Measurements from ENCODE around the gene KCNJ11.

Gene KCNJ11

GRCh38 chr11:17408026-17408425 lies 19.6 kb upstream of the KCNJ11 start:
- DNase-seq: no peak

GRCh38 chr11:17407575-17407974 lies 19.1 kb upstream of the KCNJ11 start:
- DNase-seq: no peak

DNA sequence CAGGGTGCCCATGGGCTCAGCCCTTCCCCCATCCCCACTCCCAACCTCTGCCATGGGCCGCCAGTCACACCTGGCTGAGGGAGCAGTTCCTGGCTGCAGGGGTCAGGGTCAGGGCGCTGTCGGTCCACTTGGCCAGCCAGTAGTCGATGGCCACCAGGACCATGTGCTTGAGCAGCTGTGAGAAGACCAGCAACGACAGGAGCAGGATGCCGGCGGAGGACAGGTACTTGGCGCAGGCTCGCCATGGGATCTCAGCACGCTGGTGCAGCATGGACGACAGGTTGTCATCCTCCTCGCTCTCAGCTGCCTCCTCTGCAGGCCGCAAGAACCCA lies 18.3 kb upstream of the KCNJ11 start:
- DNase-seq: no peak

GRCh38 chr11:17406082-17406817 lies 17.8 kb upstream of the KCNJ11 start:
- no peak for DNase-seq

- DNase-seq: no peak
Observed at GRCh38 chr11:17405232-17406005, 17.0 kb upstream of the KCNJ11 start.

DNA sequence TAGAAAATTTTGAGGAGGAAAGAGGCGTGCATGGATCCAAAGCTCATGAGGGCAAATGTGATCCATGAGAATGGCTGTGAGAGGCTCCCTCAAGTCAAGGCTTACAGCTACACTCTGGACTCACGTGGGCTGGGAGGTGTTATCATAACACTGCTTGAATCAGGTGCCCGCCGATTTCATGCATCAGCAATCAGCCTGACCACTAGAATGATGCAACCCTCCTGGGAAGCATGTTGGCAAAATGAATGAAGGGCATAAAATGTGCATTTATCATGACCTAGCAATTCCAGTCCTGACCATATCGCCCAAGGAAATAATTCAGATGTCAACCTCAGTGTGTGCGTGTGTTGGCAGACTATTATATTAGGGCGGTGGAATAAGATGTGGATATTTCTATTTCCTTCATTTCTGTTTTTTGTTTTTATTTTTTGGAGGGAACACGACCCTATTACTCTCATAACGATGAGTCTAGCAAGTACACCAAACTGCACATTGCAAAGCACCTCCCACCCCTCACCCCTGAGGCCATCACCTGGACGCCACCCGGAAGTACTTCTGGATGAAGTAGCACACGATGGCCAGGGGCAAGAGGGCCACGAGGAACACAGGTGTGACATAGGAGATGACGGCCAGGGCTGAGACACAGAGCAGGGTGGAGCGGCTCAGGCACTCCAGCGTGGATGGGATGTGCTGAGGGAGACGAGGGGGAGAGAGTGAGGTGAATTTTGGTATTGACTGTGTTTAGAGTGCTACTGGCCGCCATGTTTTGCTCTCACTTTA lies 15.7 kb upstream of the KCNJ11 start:
- no peak for DNase-seq

DNA sequence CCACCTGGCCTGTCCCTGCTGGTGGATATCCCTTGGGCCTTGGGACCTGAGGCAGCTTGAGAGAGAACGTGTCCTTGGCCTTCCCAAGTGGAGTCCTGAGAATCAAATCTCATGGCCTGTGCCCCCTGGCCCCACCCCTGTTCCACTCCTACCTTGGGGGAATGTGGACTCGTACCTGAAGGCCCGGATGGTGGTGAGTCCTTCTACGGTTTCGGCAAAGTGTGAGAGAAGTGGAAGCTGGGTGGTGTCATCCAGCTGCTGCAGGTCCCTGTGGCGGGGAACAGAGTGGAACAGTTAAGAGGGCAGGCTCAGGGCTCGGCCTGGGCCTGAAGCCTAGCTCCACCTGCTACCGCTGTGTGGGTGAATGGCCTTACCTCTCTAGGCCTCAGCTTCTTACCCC lies 14.0 kb upstream of the KCNJ11 start:
- DNase-seq: no peak

DNA sequence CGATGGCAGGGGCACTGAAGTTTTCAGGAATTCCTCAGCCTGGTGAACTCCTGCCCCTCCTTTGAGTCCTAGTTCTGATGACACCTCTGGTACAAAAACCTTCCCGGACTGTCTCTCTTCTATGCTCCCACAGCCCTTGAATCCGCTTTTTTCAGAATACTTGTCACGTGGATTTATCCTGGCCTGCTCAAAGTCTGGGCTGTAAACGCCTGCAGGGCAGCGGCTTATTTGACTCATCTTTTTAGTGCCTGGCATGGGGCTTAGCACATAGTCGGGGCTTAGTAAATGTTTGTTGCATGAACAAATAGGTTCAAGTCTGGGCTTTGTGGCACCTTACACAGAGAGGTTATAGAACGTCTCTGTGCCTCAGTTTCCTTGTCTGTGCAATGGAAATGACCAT lies 13.4 kb upstream of the KCNJ11 start:
- DNase-seq: no peak

DNA sequence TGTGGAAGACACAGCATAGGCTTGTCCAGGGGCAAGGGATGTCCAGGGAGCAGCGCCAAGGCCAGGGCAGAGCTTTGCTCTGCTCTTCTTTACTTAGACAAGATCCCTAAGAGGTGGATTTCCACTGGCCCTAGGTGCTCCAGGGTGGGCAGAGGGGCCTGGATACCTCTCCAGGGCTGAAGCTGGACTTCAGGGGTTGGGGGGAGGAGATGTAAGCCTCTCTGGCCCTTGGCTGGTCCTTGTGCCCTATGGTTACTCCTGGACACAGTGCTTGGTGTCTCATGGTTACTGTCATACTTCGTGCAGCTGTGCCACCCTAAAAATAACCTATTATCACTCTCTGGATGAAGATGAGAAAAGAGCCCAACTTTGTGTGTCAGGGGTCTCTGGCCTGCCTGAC lies 12.9 kb upstream of the KCNJ11 start:
- no peak for DNase-seq

DNA sequence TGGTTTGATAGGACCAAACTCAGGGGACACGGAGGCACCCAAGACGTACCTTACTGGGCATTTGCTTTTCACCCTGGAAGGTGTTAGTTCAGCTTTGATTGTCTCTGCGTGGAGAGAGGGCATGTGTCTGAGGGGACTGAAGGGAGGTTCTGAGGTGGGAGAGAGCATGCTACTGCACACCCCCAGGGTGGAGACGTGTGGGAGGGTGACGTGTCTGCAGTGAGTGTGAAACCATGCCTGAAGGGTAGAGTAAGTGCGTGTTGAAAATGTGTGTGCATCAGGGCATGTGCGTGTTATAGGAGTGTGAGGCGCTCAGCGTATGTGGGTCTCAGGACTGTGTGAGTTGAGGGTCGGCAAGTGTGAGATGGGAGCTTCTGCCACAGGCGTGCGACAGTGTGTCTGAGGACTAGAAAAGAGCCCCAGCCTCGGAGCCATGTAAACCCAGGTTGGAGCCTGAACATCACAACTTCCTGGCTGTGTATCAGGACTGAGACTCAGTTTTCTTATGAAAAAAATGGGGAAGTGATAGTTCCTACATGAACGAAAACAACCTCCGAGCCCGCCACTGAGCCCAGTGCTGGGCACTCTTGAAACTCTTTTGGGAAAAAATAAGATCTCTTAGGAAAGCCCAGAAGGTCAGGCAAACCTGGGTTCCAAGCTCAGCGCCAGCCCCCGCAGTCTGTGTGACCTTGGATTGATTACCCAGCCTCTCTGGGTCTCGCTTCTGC lies 11.8 kb upstream of the KCNJ11 start:
- DNase-seq: no peak

DNA sequence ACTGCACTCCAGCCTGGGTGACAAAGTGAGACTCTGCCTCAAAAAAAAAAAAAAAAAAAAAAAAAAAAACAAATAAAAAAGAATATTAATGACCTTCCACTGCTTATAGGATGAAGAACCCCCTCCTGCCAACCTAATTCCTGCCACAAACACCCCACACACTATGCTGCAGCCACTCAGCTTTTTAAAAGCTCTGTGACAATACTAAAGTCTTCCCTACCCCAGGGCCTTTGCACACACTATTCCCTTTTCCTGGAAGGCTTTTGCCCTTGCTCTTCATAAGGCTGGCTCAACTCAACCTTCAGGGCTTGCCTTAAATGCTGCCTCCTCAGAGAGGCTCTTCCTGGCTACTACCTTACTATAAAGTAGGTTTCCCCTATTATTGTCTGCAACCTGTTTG lies 10.8 kb upstream of the KCNJ11 start:
- DNase-seq: no peak

DNA sequence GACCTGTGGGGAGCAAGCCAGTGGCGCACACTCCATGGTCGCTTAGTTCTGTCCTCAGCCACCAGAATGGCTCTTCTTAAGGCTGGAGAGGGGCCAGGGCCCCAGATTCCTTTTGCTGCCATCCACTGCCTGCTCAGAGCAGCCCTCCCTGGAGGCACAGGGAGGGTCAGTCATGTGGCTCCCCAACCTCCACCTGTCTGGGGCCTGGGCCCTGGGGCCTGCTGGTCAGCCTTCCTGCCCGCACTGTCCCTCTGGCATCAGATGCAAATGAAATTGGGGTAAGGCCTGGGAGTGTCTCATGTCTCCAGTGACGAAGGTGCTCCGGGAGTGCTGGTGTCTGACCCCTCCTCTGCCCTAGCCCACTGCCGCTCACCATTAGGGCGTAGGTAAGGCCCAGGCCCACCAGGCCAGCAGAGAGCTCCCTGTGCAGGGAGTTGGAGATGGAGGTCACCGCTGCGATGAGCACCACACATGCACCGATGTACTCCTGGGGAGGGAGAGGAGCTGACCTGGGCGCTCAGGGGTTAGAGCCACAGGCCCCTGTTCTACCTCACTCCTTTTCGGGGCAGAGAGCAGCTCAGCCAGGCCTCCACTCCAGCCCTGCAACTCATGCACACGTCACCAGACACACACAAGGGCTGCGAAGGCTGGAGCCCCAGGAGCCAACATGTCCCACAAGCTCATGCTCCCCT lies 9.0 kb upstream of the KCNJ11 start:
- DNase-seq: no peak

DNA sequence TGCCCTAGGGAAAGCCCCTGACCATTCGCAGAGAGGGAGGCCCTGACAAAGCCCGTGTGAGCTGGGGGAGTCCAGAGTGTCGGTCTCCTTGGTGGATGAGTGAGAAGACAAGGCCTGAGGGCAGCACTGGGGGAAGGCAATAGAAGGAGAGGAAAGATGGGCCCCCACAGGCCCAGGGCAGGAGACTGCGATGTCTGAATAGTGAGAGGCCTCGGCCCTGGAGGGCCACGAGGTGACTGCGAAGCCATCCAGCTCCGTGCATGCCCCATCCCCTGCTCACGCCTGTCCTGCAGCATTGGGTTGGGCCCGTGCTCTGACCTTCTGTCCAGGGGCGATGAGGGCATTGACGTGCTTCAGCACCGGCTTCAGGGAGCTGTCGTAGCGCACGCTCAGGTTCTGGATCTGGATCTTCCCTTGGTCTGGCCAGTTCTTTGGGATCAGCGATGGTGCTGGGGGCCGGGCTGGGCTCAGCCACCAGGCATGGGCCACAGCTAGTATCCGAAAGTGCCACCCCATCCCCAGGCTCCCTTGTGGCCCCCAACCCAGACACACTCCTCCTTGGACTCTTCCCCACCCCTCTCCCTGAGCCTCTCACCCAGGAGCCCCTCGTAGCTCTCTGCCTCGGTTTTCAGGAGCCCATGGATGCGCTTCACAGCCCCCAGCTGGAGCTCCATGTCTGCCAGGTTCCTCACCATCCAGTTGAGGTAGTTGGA lies 8.3 kb upstream of the KCNJ11 start:
- no peak for DNase-seq

DNA sequence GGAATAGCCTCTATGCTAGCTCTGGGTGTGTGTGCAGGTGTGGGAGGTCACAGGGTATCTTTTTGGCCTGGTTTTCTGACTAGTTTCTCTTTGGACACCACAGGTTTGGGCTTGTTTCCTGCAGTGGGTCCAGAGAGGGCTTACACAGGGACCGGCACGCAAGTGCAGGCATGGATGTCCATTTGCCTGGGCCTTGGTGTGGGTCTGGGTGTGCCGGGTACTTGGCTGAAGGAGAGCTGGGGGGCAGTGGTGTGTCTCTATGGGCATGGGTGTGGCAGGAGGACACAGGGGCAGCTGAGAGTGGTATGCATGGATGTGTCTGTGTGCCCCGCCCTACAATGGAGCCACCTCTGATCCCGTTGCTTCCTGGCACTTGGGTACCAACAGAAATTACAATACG lies 7.5 kb upstream of the KCNJ11 start:
- DNase-seq: no peak

- DNase-seq: no peak
Observed at GRCh38 chr11:17395554-17395961, 7.1 kb upstream of the KCNJ11 start.

- no peak for DNase-seq
Observed at GRCh38 chr11:17394743-17395390, 6.4 kb upstream of the KCNJ11 start.

- no peak for DNase-seq
Observed at GRCh38 chr11:17393472-17393871, 5.0 kb upstream of the KCNJ11 start.

GRCh38 chr11:17392872-17393271 lies 4.4 kb upstream of the KCNJ11 start:
- no peak for DNase-seq

- DNase-seq: no peak
Observed at GRCh38 chr11:17391493-17392355, 3.3 kb upstream of the KCNJ11 start.

- no peak for DNase-seq
Observed at GRCh38 chr11:17389957-17390649, 1.6 kb upstream of the KCNJ11 start.

All from effector CD4-positive, alpha-beta T cell (primary cell).